ENCODE measurements around the gene KDM3B. TPM values are rescaled to one million over a fixed set of nuclear protein-coding genes. Genes with fewer than 3 reads are reported as not detected.
"Not testable (repeated sequence)": the region's sequence is repeated elsewhere in the genome, so short reads cannot be mapped to it uniquely, and the experiment has no call there.

Gene KDM3B, protein sequence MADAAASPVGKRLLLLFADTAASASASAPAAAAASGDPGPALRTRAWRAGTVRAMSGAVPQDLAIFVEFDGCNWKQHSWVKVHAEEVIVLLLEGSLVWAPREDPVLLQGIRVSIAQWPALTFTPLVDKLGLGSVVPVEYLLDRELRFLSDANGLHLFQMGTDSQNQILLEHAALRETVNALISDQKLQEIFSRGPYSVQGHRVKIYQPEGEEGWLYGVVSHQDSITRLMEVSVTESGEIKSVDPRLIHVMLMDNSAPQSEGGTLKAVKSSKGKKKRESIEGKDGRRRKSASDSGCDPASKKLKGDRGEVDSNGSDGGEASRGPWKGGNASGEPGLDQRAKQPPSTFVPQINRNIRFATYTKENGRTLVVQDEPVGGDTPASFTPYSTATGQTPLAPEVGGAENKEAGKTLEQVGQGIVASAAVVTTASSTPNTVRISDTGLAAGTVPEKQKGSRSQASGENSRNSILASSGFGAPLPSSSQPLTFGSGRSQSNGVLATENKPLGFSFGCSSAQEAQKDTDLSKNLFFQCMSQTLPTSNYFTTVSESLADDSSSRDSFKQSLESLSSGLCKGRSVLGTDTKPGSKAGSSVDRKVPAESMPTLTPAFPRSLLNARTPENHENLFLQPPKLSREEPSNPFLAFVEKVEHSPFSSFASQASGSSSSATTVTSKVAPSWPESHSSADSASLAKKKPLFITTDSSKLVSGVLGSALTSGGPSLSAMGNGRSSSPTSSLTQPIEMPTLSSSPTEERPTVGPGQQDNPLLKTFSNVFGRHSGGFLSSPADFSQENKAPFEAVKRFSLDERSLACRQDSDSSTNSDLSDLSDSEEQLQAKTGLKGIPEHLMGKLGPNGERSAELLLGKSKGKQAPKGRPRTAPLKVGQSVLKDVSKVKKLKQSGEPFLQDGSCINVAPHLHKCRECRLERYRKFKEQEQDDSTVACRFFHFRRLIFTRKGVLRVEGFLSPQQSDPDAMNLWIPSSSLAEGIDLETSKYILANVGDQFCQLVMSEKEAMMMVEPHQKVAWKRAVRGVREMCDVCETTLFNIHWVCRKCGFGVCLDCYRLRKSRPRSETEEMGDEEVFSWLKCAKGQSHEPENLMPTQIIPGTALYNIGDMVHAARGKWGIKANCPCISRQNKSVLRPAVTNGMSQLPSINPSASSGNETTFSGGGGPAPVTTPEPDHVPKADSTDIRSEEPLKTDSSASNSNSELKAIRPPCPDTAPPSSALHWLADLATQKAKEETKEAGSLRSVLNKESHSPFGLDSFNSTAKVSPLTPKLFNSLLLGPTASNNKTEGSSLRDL (N-terminal part only)
- total RNA-seq: 10 to 100 TPM; 53.1 to 55.0 TPM

DNA sequence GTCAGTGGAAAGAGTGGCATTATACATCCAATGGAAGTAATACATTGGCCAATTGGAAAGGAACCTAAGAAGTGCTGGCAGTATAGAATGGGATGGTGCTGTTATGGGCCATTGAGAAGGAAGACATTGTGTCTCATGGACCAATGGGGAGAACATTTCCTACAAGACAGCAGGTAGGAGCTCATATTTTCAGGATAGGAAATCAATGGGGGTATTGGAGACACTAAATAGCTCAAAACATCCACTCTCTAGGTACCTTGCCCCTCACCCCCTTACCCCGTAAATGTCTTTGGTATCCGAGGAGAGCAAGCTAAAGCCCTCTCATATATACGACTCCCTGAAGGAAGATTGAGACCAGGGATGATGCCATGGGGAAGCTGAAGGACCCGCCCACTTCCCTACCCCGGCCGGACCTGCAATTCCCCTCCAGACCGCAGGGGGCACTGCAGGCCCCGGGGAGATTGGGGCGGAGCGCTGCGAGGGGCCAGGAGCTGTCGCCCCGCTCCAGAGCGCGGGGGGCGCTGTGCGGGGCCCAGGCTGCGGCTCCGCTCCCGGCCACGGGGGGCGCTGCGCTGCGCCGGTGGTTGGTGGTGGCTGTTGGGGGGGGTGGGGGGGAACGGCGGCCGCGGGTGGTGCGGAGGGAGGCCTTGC is at the start of gene KDM3B:
Gene KDM3B (plus strand): TSS at position 615 of the 651 bp plus-strand sequence. CDS start 111 bp downstream, outside the sequence.
- ATAC-seq: peak; percentile 73
- POLR2A ChIA-PET: interaction anchor here (0.6 to 6.9 kb wide), 11 partner anchors 9 to 174 kb away, joined by 3 to 113 read pairs (median 6); partner anchors contain the start of genes BRD8, CDC23, CDC25C and EGR1
- Mint-ChIP-seq H3K27ac (peak within 1 kb of the TSS; percentile 96), H3K36me3 (ENCODE audit: low read depth) (peaks cover 36% of the 10 kb centered on the region), H3K9me3 (ENCODE audit: insufficient read depth) (peaks cover 7% of the 10 kb centered on the region), H3K4me3 (peak within 1 kb of the TSS; percentile 94), H3K27me3 (ENCODE audit: low read depth) (no peaks in the 10 kb centered on the region), H3K4me1 (ENCODE audit: low read depth) (peaks cover 45% of the 10 kb centered on the region)
- DNase-seq: peak; percentile 90
- CTCF ChIA-PET: interaction anchor here (0.6 to 7.3 kb wide), 58 partner anchors 9 to 616 kb away, joined by 3 to 430 read pairs (median 4); partner anchors contain the start of genes BRD8, CDC23, CDC25C and EGR1

DNA sequence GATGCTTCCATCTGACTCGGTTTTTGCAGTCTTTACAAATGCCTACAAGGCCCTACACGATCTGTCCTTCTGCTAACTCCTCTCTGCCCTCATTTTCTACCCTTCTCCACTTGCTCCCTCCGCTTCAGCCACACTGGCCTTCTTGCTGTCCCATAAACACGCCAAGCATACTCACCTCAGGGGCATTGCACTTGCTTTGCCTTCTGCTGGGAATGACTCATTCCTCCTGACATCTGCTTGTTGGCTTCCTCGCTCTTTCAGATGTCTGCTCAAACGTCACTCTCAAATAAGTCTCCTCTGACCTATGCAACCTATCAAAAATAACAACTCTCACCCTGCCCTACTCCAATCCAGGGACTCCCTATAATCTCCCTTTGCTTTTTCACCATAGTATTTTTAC is 49.1 kb upstream of the KDM3B start:
- DNase-seq (no peak), ATAC-seq (no peak)
- Mint-ChIP-seq H3K27me3 (ENCODE audit: low read depth) (no peaks in the 10 kb centered on the region), H3K4me1 (ENCODE audit: low read depth) (no peaks in the 10 kb centered on the region), H3K36me3 (ENCODE audit: low read depth) (peaks cover 7% of the 10 kb centered on the region), H3K27ac (no peak overlapping the region), H3K9me3 (ENCODE audit: insufficient read depth) (no peaks in the 10 kb centered on the region), H3K4me3 (no peak overlapping the region)
- CTCF ChIA-PET: interaction anchor here (0.8 to 2.4 kb wide), 2 partner anchors 9 to 49 kb away, joined by 4 to 9 read pairs; partner anchors contain the start of gene KDM3B
- POLR2A ChIA-PET: no interaction called here

DNA sequence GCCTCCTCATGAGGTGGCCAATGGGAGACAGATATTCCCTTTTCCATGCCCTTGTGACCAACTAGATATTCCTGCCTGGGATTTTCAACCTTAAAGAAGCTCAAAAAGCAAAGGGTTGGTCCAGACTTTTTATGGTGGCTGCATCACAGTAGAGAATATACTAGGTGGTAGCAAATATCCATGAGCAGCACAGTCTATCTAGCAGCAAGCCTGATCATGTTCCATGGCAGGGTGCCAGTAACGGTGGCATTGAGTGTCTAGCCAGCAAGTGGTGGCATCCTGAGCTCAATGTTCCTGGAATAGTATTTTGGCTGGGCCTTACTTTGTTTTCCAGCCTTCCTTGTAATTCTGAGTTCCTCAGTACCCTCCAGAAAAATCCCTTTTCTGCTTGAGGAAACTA is 46.7 kb upstream of the KDM3B start:
- CTCF ChIA-PET: interaction anchor here (1.0 to 2.4 kb wide), 3 partner anchors 44 to 81 kb away, joined by 3 to 9 read pairs (median 3); partner anchors contain the start of gene KDM3B

DNA sequence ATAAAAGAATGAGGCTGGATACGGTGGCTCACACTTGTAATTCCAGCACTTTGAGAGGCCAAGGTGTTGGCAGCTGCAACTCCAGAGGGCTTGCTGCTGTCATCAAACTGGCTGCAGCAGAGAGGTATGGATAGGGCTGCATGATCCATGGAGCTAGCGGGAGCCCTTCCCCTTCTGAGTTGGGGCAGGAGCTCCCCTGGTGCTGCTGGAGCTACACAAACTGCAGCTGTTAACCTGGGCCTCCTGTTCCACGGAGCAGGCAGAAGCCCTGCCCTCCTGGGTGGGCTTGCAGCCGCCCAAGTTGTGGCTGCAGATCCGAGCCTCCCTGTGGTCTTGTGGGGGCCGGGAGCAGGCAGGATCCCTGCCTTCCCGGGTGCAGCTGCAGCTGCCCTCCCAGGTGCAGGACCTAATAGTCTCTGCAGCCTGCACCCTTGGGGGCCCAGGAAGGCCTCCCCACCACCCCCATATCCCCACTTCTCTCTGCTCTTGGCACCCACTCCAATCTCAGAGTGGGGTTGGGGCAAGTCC is 36.7 kb upstream of the KDM3B start:
- CTCF ChIA-PET: no interaction called here
- H3K4me1 Mint-ChIP-seq (ENCODE audit: low read depth): no peaks in the 10 kb centered on the region
- H3K36me3 Mint-ChIP-seq (ENCODE audit: low read depth): peaks cover 39% of the 10 kb centered on the region
- no peak for DNase-seq
- POLR2A ChIA-PET: no interaction called here
- H3K9me3 Mint-ChIP-seq (ENCODE audit: insufficient read depth): no peaks in the 10 kb centered on the region
- no peak for ATAC-seq
- H3K27me3 Mint-ChIP-seq (ENCODE audit: low read depth): no peaks in the 10 kb centered on the region
- H3K4me3 Mint-ChIP-seq: no peak overlapping the region
- no peak overlapping the region for H3K27ac Mint-ChIP-seq

More for the DNA sequence above, 46.7 kb upstream of the KDM3B start:
- no peaks in the 10 kb centered on the region for H3K9me3 Mint-ChIP-seq (ENCODE audit: insufficient read depth)
- no peaks in the 10 kb centered on the region for H3K27me3 Mint-ChIP-seq (ENCODE audit: low read depth)
- no peak for DNase-seq
- H3K27ac Mint-ChIP-seq: no peak overlapping the region
- no peak for ATAC-seq
- H3K4me3 Mint-ChIP-seq: no peak overlapping the region
- POLR2A ChIA-PET: no interaction called here
- H3K36me3 Mint-ChIP-seq (ENCODE audit: low read depth): peaks cover 5% of the 10 kb centered on the region
- no peaks in the 10 kb centered on the region for H3K4me1 Mint-ChIP-seq (ENCODE audit: low read depth)

DNA sequence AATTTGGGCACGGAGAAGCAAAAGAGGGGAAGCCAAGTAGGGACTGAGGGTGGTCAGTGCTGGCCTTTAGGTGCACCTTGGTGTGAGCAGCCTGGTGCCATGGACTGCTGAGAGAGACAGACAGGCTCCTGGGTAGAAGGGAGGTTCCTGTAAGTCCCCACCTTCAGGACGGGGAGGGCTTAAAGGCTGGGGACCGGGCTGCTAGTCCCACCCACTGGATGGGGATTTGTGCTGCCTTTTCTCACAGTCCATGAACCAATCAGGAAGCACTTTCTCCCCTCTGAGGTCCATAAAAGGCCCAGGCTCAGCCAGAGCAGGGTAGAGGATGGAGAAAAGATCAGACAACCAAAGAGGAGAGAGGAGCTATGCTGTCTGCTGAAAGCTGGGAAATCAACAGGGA is 36.1 kb upstream of the KDM3B start:
- H3K9me3 Mint-ChIP-seq (ENCODE audit: insufficient read depth): no peaks in the 10 kb centered on the region
- ATAC-seq (no peak), DNase-seq (no peak)
- no peaks in the 10 kb centered on the region for H3K27me3 Mint-ChIP-seq (ENCODE audit: low read depth)
- ChIA-PET POLR2A (no interaction called here), CTCF (no interaction called here)
- H3K36me3 Mint-ChIP-seq (ENCODE audit: low read depth): peaks cover 38% of the 10 kb centered on the region
- H3K4me1 Mint-ChIP-seq (ENCODE audit: low read depth): no peaks in the 10 kb centered on the region
- H3K4me3 Mint-ChIP-seq: no peak overlapping the region
- H3K27ac Mint-ChIP-seq: no peak overlapping the region

DNA sequence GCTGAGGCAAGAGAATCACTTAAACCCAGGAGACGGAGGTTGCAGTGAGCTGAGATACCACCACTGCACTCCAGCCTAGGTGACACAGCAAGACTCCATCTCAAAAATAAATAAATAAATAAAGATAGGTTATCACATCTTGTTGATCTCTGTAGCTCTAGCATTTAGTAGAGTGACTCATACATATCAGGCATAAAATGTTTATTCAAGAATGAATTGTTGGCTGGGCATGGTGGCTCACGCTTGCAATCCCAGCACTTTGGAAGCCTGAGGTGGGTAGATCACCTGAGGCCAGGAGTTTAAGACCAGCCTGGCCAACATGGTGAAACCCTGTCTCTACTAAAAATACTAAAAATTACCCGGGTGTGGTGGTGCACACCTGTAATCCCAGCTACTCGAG is 34.3 kb upstream of the KDM3B start:
- ATAC-seq; H3K27ac Mint-ChIP-seq; POLR2A ChIA-PET; H3K4me3 Mint-ChIP-seq; H3K9me3 Mint-ChIP-seq (ENCODE audit: insufficient read depth); CTCF ChIA-PET; H3K27me3 Mint-ChIP-seq (ENCODE audit: low read depth); H3K4me1 Mint-ChIP-seq (ENCODE audit: low read depth); DNase-seq: not testable (repeated sequence)
- H3K36me3 Mint-ChIP-seq (ENCODE audit: low read depth): peaks cover 23% of the 10 kb centered on the region

DNA sequence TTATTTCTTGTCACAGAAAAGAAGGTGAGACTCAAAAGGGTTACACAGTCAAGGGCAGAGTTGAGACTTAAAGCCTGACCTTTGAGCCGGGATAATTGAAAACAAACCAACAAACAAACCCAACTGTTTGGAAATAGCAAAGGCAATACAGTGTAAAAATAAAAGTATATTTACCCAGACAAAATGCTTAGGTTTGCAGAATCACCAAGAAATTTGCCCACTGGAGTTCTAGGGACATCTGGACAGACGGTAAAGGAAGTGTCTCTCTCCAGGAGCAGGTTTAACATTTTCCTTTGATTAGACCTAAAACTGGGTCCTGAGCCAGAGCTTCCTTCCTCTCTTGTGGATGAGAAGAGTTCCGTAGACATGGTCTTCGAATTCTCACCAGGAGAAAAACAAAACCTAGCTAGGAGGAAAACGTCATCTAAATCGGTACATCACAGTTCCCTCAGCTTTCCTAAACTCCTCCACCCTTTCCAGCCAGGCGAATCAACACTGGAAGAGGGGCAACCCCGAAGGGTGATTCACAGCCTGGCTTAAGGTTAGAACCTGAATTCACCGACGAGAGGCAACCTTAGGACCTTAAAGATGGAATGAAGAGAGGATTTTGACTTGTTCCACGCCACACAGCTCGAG is 21.6 kb upstream of the KDM3B start:
- DNase-seq: no peak
- ATAC-seq: no peak
- Mint-ChIP-seq H3K4me3 (peak overlapping the region; percentile 78), H3K9me3 (ENCODE audit: insufficient read depth) (no peaks in the 10 kb centered on the region), H3K27me3 (ENCODE audit: low read depth) (no peaks in the 10 kb centered on the region), H3K4me1 (ENCODE audit: low read depth) (peaks cover 27% of the 10 kb centered on the region), H3K36me3 (ENCODE audit: low read depth) (peaks cover 8% of the 10 kb centered on the region), H3K27ac (peak overlapping the region; percentile 86)
- ChIA-PET POLR2A (interaction anchor here (0.7 to 2.4 kb wide), 5 partner anchors 22 to 153 kb away, joined by 3 to 43 read pairs (median 8); partner anchors contain the start of genes BRD8, KDM3B and KIF20A), CTCF (interaction anchor here (0.9 to 13.0 kb wide), 7 partner anchors 9 to 294 kb away, joined by 3 to 430 read pairs (median 4); partner anchors contain the start of gene KDM3B)

DNA sequence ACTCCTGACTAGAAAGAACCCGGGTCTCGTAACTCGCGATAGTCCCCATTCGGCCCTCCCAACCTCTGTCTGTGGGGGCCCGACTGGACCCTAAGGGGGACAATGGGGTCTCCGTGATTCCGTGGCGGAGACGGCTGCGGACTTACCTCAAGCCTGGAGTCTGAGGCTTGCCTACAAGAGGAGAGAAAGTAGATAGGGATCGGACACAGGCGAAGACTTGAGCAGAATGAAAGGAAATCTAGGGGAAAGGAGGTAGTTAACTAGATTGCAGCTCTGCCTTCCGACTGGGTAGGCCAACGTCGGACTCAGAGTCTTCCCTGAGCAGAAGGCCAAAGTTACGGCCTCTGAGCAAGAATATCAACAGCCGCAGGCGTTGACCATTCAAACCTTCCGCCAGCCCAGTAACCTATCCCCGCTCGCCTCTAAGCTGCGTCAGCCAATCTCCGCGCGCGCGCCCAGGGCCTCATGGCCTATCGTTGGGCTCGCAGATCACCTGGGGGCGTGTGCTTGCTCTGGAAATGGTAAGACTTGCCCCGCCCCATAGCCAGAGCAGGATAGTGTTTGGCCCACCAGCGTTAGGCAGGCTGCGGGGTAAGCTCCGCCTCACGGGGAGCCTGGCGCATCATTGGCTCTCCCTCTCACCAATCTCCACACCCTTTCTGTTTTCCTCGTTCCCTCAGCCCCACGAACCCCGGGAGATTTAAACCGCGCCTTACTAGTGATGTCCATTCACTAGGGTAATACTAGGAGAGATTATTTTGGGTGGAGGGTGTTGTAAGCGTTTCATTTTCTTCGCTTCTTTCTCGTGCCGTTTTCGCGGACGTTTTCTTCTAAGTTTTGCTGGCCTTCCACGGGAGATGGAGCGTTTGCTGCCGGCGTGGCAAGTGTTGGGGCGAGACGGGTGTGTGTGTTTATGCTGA is 20.8 kb upstream of the KDM3B start, which contains the start of gene CDC25C:
Gene CDC25C (minus strand): TSS at position 356 of the 920 bp plus-strand sequence. CDS start 624 bp downstream, outside the sequence.
- H3K27me3 Mint-ChIP-seq (ENCODE audit: low read depth): no peaks in the 10 kb centered on the region
- peaks cover 6% of the 10 kb centered on the region for H3K36me3 Mint-ChIP-seq (ENCODE audit: low read depth)
- H3K4me3 Mint-ChIP-seq: peak within 1 kb of the TSS; percentile 78
- ChIA-PET CTCF (interaction anchor here (0.9 to 13.0 kb wide), 10 partner anchors 9 to 295 kb away, joined by 3 to 430 read pairs (median 4); partner anchors contain the start of gene KDM3B), POLR2A (interaction anchor here (0.7 to 2.4 kb wide), 9 partner anchors 22 to 212 kb away, joined by 3 to 43 read pairs (median 3); partner anchors contain the start of genes BRD8, EGR1, KDM3B and KIF20A)
- H3K27ac Mint-ChIP-seq: peak within 1 kb of the TSS; percentile 86
- H3K4me1 Mint-ChIP-seq (ENCODE audit: low read depth): peaks cover 27% of the 10 kb centered on the region
- H3K9me3 Mint-ChIP-seq (ENCODE audit: insufficient read depth): no peaks in the 10 kb centered on the region
- DNase-seq (peak; percentile 99), ATAC-seq (peak; percentile 100)

DNA sequence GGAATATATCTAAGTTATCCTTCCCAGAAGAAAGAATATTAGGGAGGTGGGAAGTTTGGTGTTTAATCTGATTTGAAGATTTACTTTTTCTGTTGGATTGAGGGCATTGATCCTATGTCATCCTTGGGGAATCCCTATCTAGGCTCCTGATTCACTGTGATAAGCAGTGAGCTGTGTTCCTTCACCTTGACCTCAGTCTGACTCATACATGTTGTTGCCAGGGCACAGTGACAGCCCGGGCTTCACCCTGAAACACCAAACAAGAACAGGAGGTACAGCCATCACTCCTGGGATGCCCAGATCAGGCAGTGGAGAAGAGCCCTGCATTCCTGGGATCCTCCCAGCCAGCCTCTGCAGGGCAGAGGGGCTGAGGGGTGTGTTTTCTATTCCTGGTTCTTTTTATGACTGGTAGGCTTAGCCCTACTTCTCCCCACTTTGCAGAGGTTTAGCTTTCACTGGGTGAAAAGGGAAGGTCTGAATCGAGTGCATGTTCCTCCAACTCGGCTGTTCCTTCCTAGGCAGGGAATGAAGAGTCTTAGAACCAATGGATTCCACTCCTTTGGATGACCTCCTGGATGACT is 17.5 kb upstream of the KDM3B start:
- DNase-seq (no peak), ATAC-seq (no peak)
- Mint-ChIP-seq H3K9me3 (ENCODE audit: insufficient read depth) (no peaks in the 10 kb centered on the region), H3K4me3 (no peak overlapping the region), H3K36me3 (ENCODE audit: low read depth) (peaks cover 4% of the 10 kb centered on the region), H3K27ac (no peak overlapping the region), H3K27me3 (ENCODE audit: low read depth) (no peaks in the 10 kb centered on the region), H3K4me1 (ENCODE audit: low read depth) (peaks cover 41% of the 10 kb centered on the region)
- POLR2A ChIA-PET: no interaction called here
- CTCF ChIA-PET: interaction anchor here (13.0 kb wide), 1 partner anchor 18 kb away, joined by 430 read pairs; the partner anchor contains the start of gene KDM3B
